Measurements from ENCODE around the gene COPS2.
"Not testable (repeated sequence)": the region's sequence is repeated elsewhere in the genome, so short reads cannot be mapped to it uniquely, and the experiment has no call there.

DNA sequence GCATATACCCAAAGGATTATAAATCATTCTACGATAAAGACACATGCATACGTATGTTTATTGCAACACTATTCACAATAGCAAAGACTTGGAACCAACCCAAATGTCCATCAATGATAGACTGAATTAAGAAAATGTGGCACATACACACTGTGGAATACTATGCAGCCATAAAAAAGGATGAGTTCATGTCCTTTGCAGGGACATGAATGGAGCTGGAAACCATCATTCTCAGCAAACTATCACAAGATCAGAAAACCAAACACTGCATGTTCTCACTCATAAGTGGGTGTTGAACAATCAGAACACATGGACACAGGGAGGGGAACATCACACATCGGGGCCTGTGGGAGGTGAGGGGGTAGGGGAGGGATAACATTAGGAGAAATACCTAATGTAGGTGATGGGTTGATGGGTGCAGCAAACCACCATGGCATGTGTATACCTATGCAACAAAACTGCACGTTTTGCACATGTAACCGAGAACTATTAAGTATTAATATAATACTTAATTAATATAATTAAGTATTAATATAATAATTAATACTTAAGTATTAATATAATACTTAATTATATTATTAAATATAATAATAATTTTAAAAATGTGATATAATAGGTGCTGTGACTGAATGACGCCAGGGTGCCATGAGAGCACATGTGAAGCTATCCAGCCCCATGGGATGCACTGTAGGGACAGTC is 80.7 kb downstream of the COPS2 start:
- TF ChIP-seq, protein P1, sequence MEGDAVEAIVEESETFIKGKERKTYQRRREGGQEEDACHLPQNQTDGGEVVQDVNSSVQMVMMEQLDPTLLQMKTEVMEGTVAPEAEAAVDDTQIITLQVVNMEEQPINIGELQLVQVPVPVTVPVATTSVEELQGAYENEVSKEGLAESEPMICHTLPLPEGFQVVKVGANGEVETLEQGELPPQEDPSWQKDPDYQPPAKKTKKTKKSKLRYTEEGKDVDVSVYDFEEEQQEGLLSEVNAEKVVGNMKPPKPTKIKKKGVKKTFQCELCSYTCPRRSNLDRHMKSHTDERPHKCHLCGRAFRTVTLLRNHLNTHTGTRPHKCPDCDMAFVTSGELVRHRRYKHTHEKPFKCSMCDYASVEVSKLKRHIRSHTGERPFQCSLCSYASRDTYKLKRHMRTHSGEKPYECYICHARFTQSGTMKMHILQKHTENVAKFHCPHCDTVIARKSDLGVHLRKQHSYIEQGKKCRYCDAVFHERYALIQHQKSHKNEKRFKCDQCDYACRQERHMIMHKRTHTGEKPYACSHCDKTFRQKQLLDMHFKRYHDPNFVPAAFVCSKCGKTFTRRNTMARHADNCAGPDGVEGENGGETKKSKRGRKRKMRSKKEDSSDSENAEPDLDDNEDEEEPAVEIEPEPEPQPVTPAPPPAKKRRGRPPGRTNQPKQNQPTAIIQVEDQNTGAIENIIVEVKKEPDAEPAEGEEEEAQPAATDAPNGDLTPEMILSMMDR (IDR thresholded peaks at IDR 0.05): not testable (repeated sequence)
- not testable (repeated sequence) for TF ChIP-seq ZFX (IDR thresholded peaks at IDR 0.05; ENCODE audit: borderline replicate concordance)
